ENCODE data around the gene FILIP1L. TPM values are rescaled to one million over a fixed set of nuclear protein-coding genes. Genes with fewer than 3 reads are reported as not detected.

The FILIP1L gene
- total and polyA plus RNA-seq, 2 of the 13 experiments (the other 11 are each of a cell fraction or from before 2014, with no cell fraction given): 8.1 to 187 TPM

- no peak for FAIRE-seq
- in situ Hi-C loops (cut with HindIII; ENCODE audit: extremely low pct_ligation_motif_present, low pct_unique_long_range_greater_than_20kb): no loop called here
- H3K36me3 ChIP-seq (replicated peaks in 1 of 2; ENCODE audit: control insufficient read depth in 1 of 2, insufficient read depth in 2 of 2, low read length in 2 of 2): no peaks in the 10 kb centered on the region
These were observed 51.6 kb downstream of the FILIP1L start for GRCh38 chr3:100062665-100063064.

DNA sequence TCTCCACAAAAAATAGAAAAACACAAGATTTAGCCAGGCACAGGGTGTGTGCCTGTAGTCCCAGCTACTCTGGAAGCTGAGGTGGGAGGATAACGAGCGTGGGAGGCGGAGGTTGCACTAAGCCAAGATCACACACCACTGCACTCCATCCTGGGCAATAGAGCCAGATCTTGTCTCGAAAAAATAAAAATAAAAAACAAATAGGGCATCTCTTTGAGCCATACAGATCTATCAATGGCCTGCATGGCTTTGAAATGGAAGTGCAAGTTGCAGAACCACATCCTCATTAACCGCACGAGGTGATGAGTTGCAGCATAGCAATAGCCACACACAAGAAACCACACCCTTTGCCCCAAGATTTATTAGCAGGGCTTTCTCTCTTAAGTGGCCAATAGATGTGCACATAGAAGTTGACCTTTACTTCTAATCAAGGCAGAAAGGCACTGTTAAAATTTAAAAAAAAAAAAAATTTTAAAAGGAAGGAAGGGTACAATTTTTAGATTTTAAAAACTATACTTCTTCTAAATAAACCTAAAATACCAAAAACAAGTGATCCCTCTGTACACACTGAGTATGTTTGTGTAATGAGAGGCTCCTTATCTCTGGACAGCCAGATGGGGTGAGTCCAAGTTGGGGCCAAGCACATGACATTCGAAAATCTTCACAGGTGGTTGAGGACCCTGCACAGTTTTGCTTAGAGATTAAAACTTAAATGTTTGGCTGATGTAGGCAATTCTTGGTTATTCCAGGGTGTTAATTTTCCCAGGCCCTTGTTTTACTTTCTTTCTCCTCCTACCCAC is 53.4 kb downstream of the FILIP1L start:
- FAIRE-seq: no peak
- H3K4me2 ChIP-seq (ENCODE audit: low read depth, low read length): no peak overlapping the region
- 94% methylated on average over 7 of the region's 7 CpGs for WGBS (ENCODE audit: low lambda C conversion rate)

More at GRCh38 chr3:100062665-100063064, 51.6 kb downstream of the FILIP1L start:
- ATAC-seq (no peak), DNase-seq (ENCODE audit: low spot score) (no peak)
- ChIA-PET POLR2A (no interaction called here), CTCF (ENCODE audit: low intra/inter-chr PET ratio, low total read pairs) (no interaction called here)
- H3K27me3 ChIP-seq (ENCODE audit: control insufficient read depth in 1 of 2, insufficient read depth in 2 of 2, low read length in 2 of 2): no peaks in the 10 kb centered on the region
- no peak overlapping the region for H3K4me3 ChIP-seq (replicated peaks in 1 of 3; ENCODE audit: insufficient read depth in 1 of 3, low read depth in 2 of 3, low read length in 3 of 3)
- BruUV-seq (replicated peaks): no TSS peak
- peaks cover 3% of the 10 kb centered on the region for H3K79me2 ChIP-seq (ENCODE audit: insufficient read depth, low read length)
- intact Hi-C loops (cut with micrococcal nuclease; ENCODE audit: unreplicated experiment): loop anchor here (5.0 kb wide), 1 partner anchor 185 kb away; no protein-coding TSS in a partner anchor
- no peaks in the 10 kb centered on the region for H4K20me1 ChIP-seq (ENCODE audit: insufficient read depth, low read length)
- 0 out of 2 replicates have a peak overlapping the region, but pooled peaks have one; percentile 26 for H3K4me2 ChIP-seq (ENCODE audit: low read depth, low read length)
- H3K9me3 ChIP-seq (ENCODE audit: low read length): no peaks in the 10 kb centered on the region
- WGBS (ENCODE audit: low lambda C conversion rate): 86% methylated on average over 4 of the region's 4 CpGs
- no peak overlapping the region for H2AFZ ChIP-seq (ENCODE audit: low read length)
- H3K4me1 ChIP-seq (ENCODE audit: insufficient read depth, low read length): peaks cover 83% of the 10 kb centered on the region
- no peak overlapping the region for H3K27ac ChIP-seq (ENCODE audit: extremely low read length, insufficient read depth, low read length)
- no peak overlapping the region for H3K9ac ChIP-seq (ENCODE audit: insufficient read depth, low read depth, low read length)
- TF ChIP-seq HNRNPK (IDR thresholded peaks at IDR 0.05; ENCODE audit: low read depth, low read length, poor library complexity, severe bottlenecking) (no peak), MEIS2 (CRISPR knock-in tag; IDR thresholded peaks at IDR 0.05) (no peak)

More for the DNA sequence above, 53.4 kb downstream of the FILIP1L start:
- in situ Hi-C loops (cut with HindIII; ENCODE audit: extremely low pct_ligation_motif_present, low pct_unique_long_range_greater_than_20kb): no loop called here
- no TSS peak for BruUV-seq (replicated peaks)
- Histone ChIP-seq H3K4me1 (ENCODE audit: insufficient read depth, low read length) (peaks cover 71% of the 10 kb centered on the region), H3K4me3 (replicated peaks in 1 of 3; ENCODE audit: insufficient read depth in 1 of 3, low read depth in 2 of 3, low read length in 3 of 3) (no peak overlapping the region), H3K79me2 (ENCODE audit: insufficient read depth, low read length) (peaks cover 3% of the 10 kb centered on the region), H3K36me3 (replicated peaks in 1 of 2; ENCODE audit: control insufficient read depth in 1 of 2, insufficient read depth in 2 of 2, low read length in 2 of 2) (no peaks in the 10 kb centered on the region), H3K9ac (ENCODE audit: insufficient read depth, low read depth, low read length) (no peak overlapping the region), H3K9me3 (ENCODE audit: low read length) (no peaks in the 10 kb centered on the region), H2AFZ (ENCODE audit: low read length) (no peak overlapping the region), H4K20me1 (ENCODE audit: insufficient read depth, low read length) (no peaks in the 10 kb centered on the region), H3K27me3 (ENCODE audit: control insufficient read depth in 1 of 2, insufficient read depth in 2 of 2, low read length in 2 of 2) (no peaks in the 10 kb centered on the region), H3K27ac (ENCODE audit: extremely low read length, insufficient read depth, low read length) (no peak overlapping the region)
- intact Hi-C loops (cut with micrococcal nuclease; ENCODE audit: unreplicated experiment): loop anchor here (5.0 kb wide), 1 partner anchor 184 kb away; no protein-coding TSS in a partner anchor
- DNase-seq (ENCODE audit: low spot score) (no peak), ATAC-seq (no peak)
- peak; percentile 20; the same call in 1 of the 2 replicates for TF ChIP-seq HOMEZ (CRISPR knock-in tag; IDR thresholded peaks at IDR 0.05; ENCODE audit: low read depth)
- TF ChIP-seq PITX1 (CRISPR knock-in tag; IDR thresholded peaks at IDR 0.05): no peak
- no peak for TF ChIP-seq MBD4 (IDR thresholded peaks at IDR 0.05; ENCODE audit: borderline replicate concordance, low read length)
- no peak for TF ChIP-seq PHB2 (IDR thresholded peaks at IDR 0.05; ENCODE audit: partially characterized antibody)
- no peak for TF ChIP-seq ZNF333 (CRISPR knock-in tag; IDR thresholded peaks at IDR 0.05; ENCODE audit: borderline replicate concordance)
- no peak for TF ChIP-seq RCOR2 (CRISPR knock-in tag; IDR thresholded peaks at IDR 0.05)
- TF ChIP-seq FLYWCH1 (CRISPR knock-in tag; IDR thresholded peaks at IDR 0.05): no peak
- no peak for TF ChIP-seq HDAC1 (CRISPR knock-in tag; IDR thresholded peaks at IDR 0.05)
- POLR2A ChIA-PET: no interaction called here
- CTCF ChIA-PET (ENCODE audit: low intra/inter-chr PET ratio, low total read pairs): no interaction called here

Measured in HepG2 (cell line).